ENCODE measurements around the gene MOB2. TPM values are rescaled to one million over a fixed set of nuclear protein-coding genes. Genes with fewer than 3 reads are reported as not detected.

The MOB2 gene
- total and polyA plus RNA-seq, 5 experiments from 2014 or later: 29.1 to 84.3 (median 47.9) TPM

DNA sequence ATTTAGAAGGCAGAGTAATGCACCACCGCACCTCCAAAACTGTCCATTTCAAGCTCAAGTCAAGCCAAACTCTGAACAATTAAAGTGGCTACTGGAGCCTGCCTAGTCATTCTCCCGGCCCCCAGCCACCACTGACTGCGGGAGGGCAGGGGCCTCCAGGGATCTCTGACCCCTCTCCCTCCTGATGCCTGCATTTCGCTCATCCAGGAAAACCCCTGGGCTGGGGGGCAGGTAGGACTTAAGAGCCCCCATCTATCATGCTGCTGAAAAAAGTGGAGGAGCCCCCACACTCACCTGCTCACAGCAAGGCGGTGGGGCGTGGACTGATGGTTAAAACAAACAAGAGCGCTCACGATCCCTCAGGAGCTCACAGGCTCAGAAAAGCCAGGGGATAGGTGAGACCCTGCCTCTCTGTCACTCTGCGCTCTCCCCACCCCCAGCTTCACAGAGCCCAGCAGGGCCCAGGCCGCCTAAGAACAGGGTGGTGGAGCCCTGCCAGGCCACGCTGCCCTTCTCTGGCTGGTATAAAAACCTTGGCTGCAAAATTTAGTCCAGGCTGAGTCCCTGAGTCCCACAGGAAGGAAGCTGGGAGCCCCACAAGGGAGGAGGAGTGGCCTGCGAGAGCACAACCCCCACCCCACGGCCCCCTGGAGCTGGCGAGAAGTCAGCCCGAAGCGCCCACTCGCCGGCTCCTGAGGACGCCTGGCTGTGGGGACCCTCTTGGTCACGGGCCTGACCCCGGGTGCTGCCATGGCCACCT lies 21.0 kb upstream of the MOB2 start:
- H3K4me3 Mint-ChIP-seq: peak overlapping the region in 1 of 10 donors; percentile 73
- H3K27ac Mint-ChIP-seq: peak overlapping the region in 4 of 10 donors; percentile 3 to 69 (median 35)
- DNase-seq: no peak
- no peaks in the 10 kb centered on the region for H3K9me3 Mint-ChIP-seq
- ATAC-seq: no peak
- POLR2A ChIA-PET: no interaction called here
- H3K4me1 Mint-ChIP-seq: peaks cover 17 to 68% (median 54%) of the 10 kb centered on the region in 4 donors
- H3K36me3 Mint-ChIP-seq: peaks cover 0 to 2% (median 0%) of the 10 kb centered on the region in 3 donors
- no peaks in the 10 kb centered on the region for H3K27me3 Mint-ChIP-seq

GRCh38 chr11:1506981-1507380 lies 20.4 kb upstream of the MOB2 start:
- Mint-ChIP-seq H3K4me3 (no peak overlapping the region), H3K4me1 (peaks cover 15 to 64% (median 49%) of the 10 kb centered on the region in 4 donors), H3K9me3 (no peaks in the 10 kb centered on the region), H3K27me3 (no peaks in the 10 kb centered on the region), H3K36me3 (peaks cover 0 to 2% (median 0%) of the 10 kb centered on the region in 3 donors), H3K27ac (peak overlapping the region in 3 of 10 donors; percentile 45 to 73 (median 53))
- POLR2A ChIA-PET: no interaction called here
- ATAC-seq: no peak
- no peak for DNase-seq

DNA sequence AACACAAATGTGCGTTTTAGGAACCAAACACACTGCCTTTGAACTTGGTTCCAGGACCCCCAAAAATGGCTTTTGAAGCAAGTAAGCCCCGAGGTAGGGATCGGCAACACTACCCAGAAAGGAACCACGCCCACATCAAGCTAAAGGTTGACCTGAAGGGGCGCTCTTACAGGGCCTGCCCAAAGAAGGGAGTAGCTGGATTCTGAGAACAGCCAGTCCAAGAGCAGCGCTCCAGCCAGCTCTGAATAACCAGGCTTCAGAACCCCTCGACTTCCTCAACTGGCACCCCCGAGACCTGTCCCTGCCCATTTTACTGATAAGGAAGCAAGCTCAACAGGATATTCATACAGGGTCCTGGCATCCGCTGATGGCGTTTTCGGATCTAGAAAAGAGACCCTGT lies 18.9 kb upstream of the MOB2 start:
- Mint-ChIP-seq H3K9me3 (no peaks in the 10 kb centered on the region), H3K27ac (peak overlapping the region in 2 of 10 donors; percentile 14 to 44), H3K27me3 (no peaks in the 10 kb centered on the region), H3K4me1 (peaks cover 24 to 64% (median 50%) of the 10 kb centered on the region in 4 donors), H3K36me3 (peaks cover 0 to 10% (median 4%) of the 10 kb centered on the region in 3 donors), H3K4me3 (no peak overlapping the region)
- DNase-seq (no peak), ATAC-seq (no peak)
- POLR2A ChIA-PET: no interaction called here

GRCh38 chr11:1504581-1505290 lies 18.2 kb upstream of the MOB2 start:
- DNase-seq (no peak), ATAC-seq (no peak)
- H3K4me3 Mint-ChIP-seq: no peak overlapping the region
- peaks cover 25 to 65% (median 49%) of the 10 kb centered on the region in 4 donors for H3K4me1 Mint-ChIP-seq
- POLR2A ChIA-PET: no interaction called here
- peaks cover 0 to 13% (median 9%) of the 10 kb centered on the region in 3 donors for H3K36me3 Mint-ChIP-seq
- peak overlapping the region in 1 of 10 donors; percentile 51 for H3K27ac Mint-ChIP-seq
- H3K27me3 Mint-ChIP-seq: no peaks in the 10 kb centered on the region
- no peaks in the 10 kb centered on the region for H3K9me3 Mint-ChIP-seq

- POLR2A ChIA-PET: no interaction called here
- no peak overlapping the region for H3K4me3 Mint-ChIP-seq
- no peak for DNase-seq
- H3K4me1 Mint-ChIP-seq: peaks cover 21 to 62% (median 44%) of the 10 kb centered on the region in 4 donors
- peak overlapping the region in 2 of 10 donors; percentile 6 to 51 for H3K27ac Mint-ChIP-seq
- H3K9me3 Mint-ChIP-seq: no peaks in the 10 kb centered on the region
- peaks cover 0 to 15% (median 9%) of the 10 kb centered on the region in 3 donors for H3K36me3 Mint-ChIP-seq
- H3K27me3 Mint-ChIP-seq: no peaks in the 10 kb centered on the region
- no peak for ATAC-seq
Measured at GRCh38 chr11:1504138-1504537, 17.6 kb upstream of the MOB2 start.

DNA sequence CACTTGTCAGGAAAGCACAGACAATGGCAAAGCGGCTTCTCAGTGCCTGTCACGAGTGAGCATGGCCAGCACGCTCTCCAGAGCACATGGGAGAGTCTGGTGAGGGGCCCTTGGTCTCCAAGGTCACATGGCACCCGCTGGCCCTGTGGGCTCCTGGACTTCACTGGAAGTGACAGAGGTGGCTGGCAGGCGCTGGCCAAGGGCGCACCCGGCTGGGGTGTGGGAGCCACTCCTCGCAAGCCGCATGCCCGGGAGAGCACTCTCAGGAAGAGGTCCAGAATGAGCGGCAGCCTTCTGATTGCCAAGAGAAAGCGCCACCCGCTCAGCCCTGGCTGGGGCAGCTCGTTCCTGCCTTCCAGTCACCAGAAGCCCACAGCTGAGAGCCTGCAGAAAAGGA lies 17.1 kb upstream of the MOB2 start:
- ATAC-seq (no peak), DNase-seq (no peak)
- H3K4me1 Mint-ChIP-seq: peaks cover 23 to 62% (median 46%) of the 10 kb centered on the region in 4 donors
- POLR2A ChIA-PET: no interaction called here
- peaks cover 0 to 20% (median 13%) of the 10 kb centered on the region in 3 donors for H3K36me3 Mint-ChIP-seq
- no peak overlapping the region for H3K4me3 Mint-ChIP-seq
- no peaks in the 10 kb centered on the region for H3K27me3 Mint-ChIP-seq
- peak overlapping the region in 2 of 10 donors; percentile 51 to 53 for H3K27ac Mint-ChIP-seq
- no peaks in the 10 kb centered on the region for H3K9me3 Mint-ChIP-seq

DNA sequence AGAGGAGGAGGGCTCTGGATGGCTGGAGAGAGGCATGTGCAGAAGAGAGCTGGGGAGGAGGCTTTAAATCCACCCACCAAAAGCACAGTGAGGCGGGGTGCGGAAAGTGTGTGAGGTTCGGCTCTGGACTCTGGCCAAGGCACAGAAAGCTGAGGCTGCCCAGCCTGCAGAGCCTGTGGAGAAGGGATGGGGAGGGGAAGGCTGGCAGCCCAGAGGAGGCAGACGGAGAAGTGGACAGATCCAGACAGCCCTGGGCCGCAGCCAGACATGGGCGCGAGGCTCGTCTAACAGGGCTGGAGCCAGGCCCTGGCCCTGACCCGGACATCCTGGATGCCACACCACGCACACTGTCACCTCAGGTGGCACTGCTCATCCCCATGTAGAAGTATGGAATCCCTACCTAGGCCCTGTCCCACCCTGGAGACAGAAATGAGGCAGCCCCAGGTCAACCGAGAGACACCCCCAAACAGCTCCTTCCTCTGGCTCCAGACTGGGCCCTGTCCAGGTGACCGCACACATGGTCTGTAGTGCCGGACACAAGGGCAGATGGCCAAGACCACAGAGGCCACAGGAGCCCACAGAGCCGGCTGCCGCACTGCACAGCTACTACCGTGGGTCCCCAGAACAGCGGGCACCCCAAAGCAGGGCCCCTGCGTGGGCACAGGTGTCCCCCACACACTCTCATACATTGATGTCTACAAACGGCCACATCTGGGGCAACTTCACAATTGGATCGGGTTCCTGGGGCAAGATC lies 16.6 kb upstream of the MOB2 start:
- no peaks in the 10 kb centered on the region for H3K9me3 Mint-ChIP-seq
- DNase-seq: no peak
- peaks cover 0 to 21% (median 15%) of the 10 kb centered on the region in 3 donors for H3K36me3 Mint-ChIP-seq
- no peaks in the 10 kb centered on the region for H3K27me3 Mint-ChIP-seq
- no peak for ATAC-seq
- H3K4me1 Mint-ChIP-seq: peaks cover 26 to 62% (median 48%) of the 10 kb centered on the region in 4 donors
- H3K27ac Mint-ChIP-seq: peak overlapping the region in 2 of 10 donors; percentile 49 to 51
- POLR2A ChIA-PET: no interaction called here
- H3K4me3 Mint-ChIP-seq: no peak overlapping the region

- peak overlapping the region in 2 of 10 donors; percentile 49 to 51 for H3K27ac Mint-ChIP-seq
- ATAC-seq (no peak), DNase-seq (no peak)
- H3K4me1 Mint-ChIP-seq: peaks cover 28 to 64% (median 49%) of the 10 kb centered on the region in 4 donors
- no peak overlapping the region for H3K4me3 Mint-ChIP-seq
- H3K27me3 Mint-ChIP-seq: no peaks in the 10 kb centered on the region
- H3K9me3 Mint-ChIP-seq: no peaks in the 10 kb centered on the region
- H3K36me3 Mint-ChIP-seq: peaks cover 0 to 23% (median 15%) of the 10 kb centered on the region in 3 donors
- POLR2A ChIA-PET: no interaction called here
Measured at GRCh38 chr11:1502168-1502953, 15.8 kb upstream of the MOB2 start.

DNA sequence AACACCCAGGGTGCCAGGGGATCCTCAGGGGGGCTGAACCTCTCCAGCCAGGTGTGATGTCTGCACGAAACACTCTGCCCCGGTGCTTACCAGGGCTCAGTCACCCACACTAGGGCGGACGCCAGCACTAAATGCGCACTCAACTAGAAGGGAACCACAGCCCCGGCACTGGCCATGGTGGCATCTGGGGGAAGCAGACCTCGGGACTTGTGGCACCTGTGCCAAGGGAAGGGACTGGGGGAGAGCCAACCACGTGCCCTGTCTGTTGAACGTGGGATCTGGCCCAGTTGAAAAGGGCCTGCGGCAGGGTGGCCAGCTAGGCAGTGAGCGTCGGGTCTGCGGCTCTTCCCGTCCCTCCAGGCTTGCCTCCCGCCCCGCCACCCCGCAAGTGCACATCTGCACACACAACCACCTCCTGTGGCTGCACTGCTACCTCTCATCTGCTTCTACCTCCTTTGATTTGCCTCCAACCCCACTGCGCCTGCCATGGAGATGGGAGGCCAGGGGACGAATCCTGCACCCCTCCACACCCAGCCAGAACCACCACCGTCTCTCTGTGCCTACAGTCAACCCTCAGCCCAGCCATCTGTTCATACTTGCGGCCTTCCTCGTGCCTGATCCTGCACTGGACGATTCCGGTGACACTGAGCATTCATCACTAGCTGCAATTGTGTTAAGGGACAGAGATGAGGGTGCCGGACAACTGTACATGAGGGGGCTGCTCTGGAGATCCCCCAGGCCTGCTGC lies 15.0 kb upstream of the MOB2 start:
- peaks cover 33 to 67% (median 49%) of the 10 kb centered on the region in 4 donors for H3K4me1 Mint-ChIP-seq
- H3K9me3 Mint-ChIP-seq: no peaks in the 10 kb centered on the region
- no peaks in the 10 kb centered on the region for H3K27me3 Mint-ChIP-seq
- H3K27ac Mint-ChIP-seq: peak overlapping the region in 3 of 10 donors; percentile 54 to 63 (median 58)
- POLR2A ChIA-PET: no interaction called here
- no peak overlapping the region for H3K4me3 Mint-ChIP-seq
- no peak for DNase-seq
- no peak for ATAC-seq
- H3K36me3 Mint-ChIP-seq: peaks cover 0 to 25% (median 15%) of the 10 kb centered on the region in 3 donors

- Mint-ChIP-seq H3K4me1 (peaks cover 36 to 72% (median 52%) of the 10 kb centered on the region in 4 donors), H3K27me3 (no peaks in the 10 kb centered on the region), H3K27ac (peak overlapping the region in 3 of 10 donors; percentile 57 to 67 (median 67)), H3K9me3 (peaks cover 0 to 2% (median 0%) of the 10 kb centered on the region in 9 donors), H3K4me3 (peak overlapping the region in 2 of 10 donors; percentile 22 to 41), H3K36me3 (peaks cover 0 to 25% (median 17%) of the 10 kb centered on the region in 3 donors)
- POLR2A ChIA-PET: no interaction called here
- ATAC-seq: no peak
- no peak for DNase-seq
Measured at GRCh38 chr11:1500466-1501420, 14.2 kb upstream of the MOB2 start.

DNA sequence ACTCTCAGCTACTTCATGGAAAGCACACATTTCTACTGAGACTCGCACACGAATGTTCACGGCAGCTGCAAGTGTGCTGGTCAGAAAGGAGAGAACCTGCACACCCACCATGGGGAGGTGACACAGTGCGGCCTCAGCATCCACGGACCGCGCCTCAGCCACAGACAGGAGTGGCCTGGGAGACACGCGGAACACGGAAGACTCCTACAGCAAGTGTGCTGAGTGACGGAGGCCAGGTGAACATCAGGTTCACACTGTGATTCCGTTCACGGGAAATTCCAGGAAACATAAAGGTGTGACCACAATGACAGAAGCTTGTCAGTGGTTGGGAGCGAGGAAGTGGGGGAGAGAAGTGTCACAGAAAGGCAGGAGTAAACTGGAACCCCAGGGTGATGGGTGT lies 13.3 kb upstream of the MOB2 start:
- Mint-ChIP-seq H3K9me3 (peaks cover 0 to 4% (median 0%) of the 10 kb centered on the region in 9 donors), H3K27ac (peak overlapping the region in 1 of 10 donors; percentile 19), H3K4me3 (no peak overlapping the region), H3K36me3 (peaks cover 0 to 25% (median 17%) of the 10 kb centered on the region in 3 donors), H3K27me3 (no peaks in the 10 kb centered on the region), H3K4me1 (peaks cover 36 to 69% (median 56%) of the 10 kb centered on the region in 4 donors)
- ATAC-seq (no peak), DNase-seq (no peak)
- POLR2A ChIA-PET: no interaction called here

All from naive thymus-derived CD8-positive, alpha-beta T cell (primary cell).